Measurements from ENCODE around the gene CDH5.

The CDH5 gene

GRCh38 chr16:66354034-66354909, 12.2 kb upstream of the CDH5 start:
- DNase-seq (ENCODE audit: low read depth) = no peak

- no peak for DNase-seq (ENCODE audit: low read depth)
These were observed 11.0 kb upstream of the CDH5 start for GRCh38 chr16:66355526-66355925.

- no peak for DNase-seq (ENCODE audit: low read depth)
These were observed 9.0 kb upstream of the CDH5 start for GRCh38 chr16:66357523-66357928.

- no peak for DNase-seq (ENCODE audit: low read depth)
These were observed 8.3 kb upstream of the CDH5 start for GRCh38 chr16:66358231-66358630.

GRCh38 chr16:66359012-66359411, 7.5 kb upstream of the CDH5 start:
- DNase-seq (ENCODE audit: low read depth) = no peak

- no peak for DNase-seq (ENCODE audit: low read depth)
These were observed 6.5 kb upstream of the CDH5 start for GRCh38 chr16:66359811-66360608.

- no peak for DNase-seq (ENCODE audit: low read depth)
These were observed 5.7 kb upstream of the CDH5 start for GRCh38 chr16:66360624-66361324.

GRCh38 chr16:66361604-66362135, 4.8 kb upstream of the CDH5 start:
- DNase-seq (ENCODE audit: low read depth) = no peak

- DNase-seq (ENCODE audit: low read depth) = no peak
These were observed 3.2 kb upstream of the CDH5 start for GRCh38 chr16:66363211-66363777.

- DNase-seq (ENCODE audit: low read depth) = no peak
These were observed 2.2 kb upstream of the CDH5 start for GRCh38 chr16:66364117-66364958.

- DNase-seq (ENCODE audit: low read depth) = no peak
These were observed 1.6 kb upstream of the CDH5 start for GRCh38 chr16:66364959-66365306.

GRCh38 chr16:66365651-66366050, 840 bp upstream of the CDH5 start:
- no peak for DNase-seq (ENCODE audit: low read depth)

GRCh38 chr16:66367968-66368891, 1.7 kb downstream of the CDH5 start:
- no peak for DNase-seq (ENCODE audit: low read depth)

GRCh38 chr16:66369055-66369592, 2.6 kb downstream of the CDH5 start:
- DNase-seq (ENCODE audit: low read depth) = no peak

- DNase-seq (ENCODE audit: low read depth) = no peak
These were observed 4.5 kb downstream of the CDH5 start for GRCh38 chr16:66370786-66371684.

GRCh38 chr16:66372078-66372897, 5.8 kb downstream of the CDH5 start:
- DNase-seq (ENCODE audit: low read depth) = no peak

GRCh38 chr16:66372898-66373155, 6.3 kb downstream of the CDH5 start:
- no peak for DNase-seq (ENCODE audit: low read depth)

GRCh38 chr16:66373667-66374066, 7.2 kb downstream of the CDH5 start:
- DNase-seq (ENCODE audit: low read depth) = no peak
